ENCODE data around the gene PRR36. TPM values are rescaled to one million over a fixed set of nuclear protein-coding genes. Genes with fewer than 3 reads are reported as not detected.

PRR36 gene
- total and polyA plus RNA-seq, 11 donors, result 0.01 to 0.27 (median 0.08) TPM; not detected in 4

- no peak overlapping the region for H3K27ac ChIP-seq
- no peaks in the 10 kb centered on the region for H3K36me3 ChIP-seq
- H3K9me3 ChIP-seq, result no peaks in the 10 kb centered on the region
- peaks cover 0 to 7% (median 0%) of the 10 kb centered on the region in 12 donors for H3K4me1 ChIP-seq
- 73 to 78% (median 77%) methylated on average over 10 to 18 of the region's 18 CpGs for WGBS, 4 donors
- H3K27me3 ChIP-seq, result peaks cover 0 to 13% (median 6%) of the 10 kb centered on the region in 9 donors
- no peak overlapping the region for H3K4me3 ChIP-seq
- TF ChIP-seq CTCF (IDR thresholded peaks at IDR 0.05) (no peak), POLR2A (IDR thresholded peaks at IDR 0.05) (no peak)
- DNase-seq (no peak), ATAC-seq (no peak)
- intact Hi-C loops (cut with DNase I), result no loop called here
Measured at GRCh38 chr19:7879111-7879807, 5.1 kb upstream of the PRR36 start.

- 63 to 68% (median 66%) methylated on average over 6 of the region's 6 CpGs for WGBS, 4 donors
- Histone ChIP-seq H3K4me1 (peaks cover 0 to 21% (median 4%) of the 10 kb centered on the region in 12 donors), H3K4me3 (no peak overlapping the region), H3K9me3 (no peaks in the 10 kb centered on the region), H3K27me3 (peaks cover 8 to 32% (median 21%) of the 10 kb centered on the region in 9 donors), H3K36me3 (no peaks in the 10 kb centered on the region), H3K27ac (no peak overlapping the region)
- DNase-seq, result no peak
- TF ChIP-seq POLR2A (IDR thresholded peaks at IDR 0.05) (no peak), CTCF (IDR thresholded peaks at IDR 0.05) (no peak)
- intact Hi-C loops (cut with DNase I), result no loop called here
- no peak for ATAC-seq
Measured at GRCh38 chr19:7877249-7877836, 3.2 kb upstream of the PRR36 start.

GRCh38 chr19:7874897-7875273 lies 695 bp upstream of the PRR36 start:
- Histone ChIP-seq H3K36me3 (no peaks in the 10 kb centered on the region), H3K9me3 (no peaks in the 10 kb centered on the region), H3K4me1 (peaks cover 0 to 39% (median 8%) of the 10 kb centered on the region in 12 donors), H3K4me3 (peak overlapping the region in 9 of 12 donors; percentile 25 to 56 (median 41)), H3K27ac (no peak overlapping the region), H3K27me3 (peaks cover 10 to 35% (median 25%) of the 10 kb centered on the region in 9 donors)
- ATAC-seq (no peak), DNase-seq (no peak)
- TF ChIP-seq CTCF (IDR thresholded peaks at IDR 0.05) (no peak), POLR2A (IDR thresholded peaks at IDR 0.05) (no peak)
- WGBS, 4 donors, result 41 to 50% (median 45%) methylated on average over 11 to 12 of the region's 12 CpGs
- intact Hi-C loops (cut with DNase I), result no loop called here

DNA sequence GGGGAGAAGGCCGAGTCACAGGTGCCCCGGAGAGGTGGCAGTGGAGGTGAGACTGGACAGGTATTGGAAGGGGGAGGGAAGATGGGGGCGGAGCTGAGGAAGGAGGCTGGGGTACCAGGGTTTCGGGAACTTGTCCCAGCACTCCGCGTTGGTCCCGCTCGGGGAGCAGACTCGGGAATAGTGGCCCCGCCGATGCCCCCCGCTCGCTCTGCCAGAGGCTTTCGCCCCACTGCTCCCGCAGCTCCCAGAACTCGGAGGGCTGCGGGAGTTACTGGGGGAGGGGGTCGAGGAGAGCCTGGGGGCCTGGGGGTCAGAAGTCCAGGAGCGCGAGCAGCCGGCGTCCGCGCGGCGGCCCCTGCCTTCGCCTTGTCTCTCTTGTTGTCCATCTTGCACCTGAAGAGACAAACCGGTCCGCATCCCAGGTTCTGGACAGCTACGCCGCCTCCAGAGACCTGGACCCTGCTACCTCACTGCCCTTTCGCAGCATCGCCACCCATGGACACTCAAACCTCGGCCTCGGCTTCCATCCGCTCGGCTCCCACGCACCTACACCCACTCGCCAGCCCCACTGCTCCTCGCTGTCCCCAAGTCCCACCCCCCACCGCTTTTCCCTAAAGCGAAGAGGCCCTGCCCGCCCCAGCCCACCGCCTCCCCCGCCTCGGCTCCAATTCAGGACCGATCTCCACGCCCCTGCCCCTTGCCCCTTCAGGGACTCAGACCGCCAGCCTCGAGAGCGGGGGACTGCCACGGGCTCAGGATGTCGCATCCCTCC lies 700 bp downstream of the PRR36 start:
- no peaks in the 10 kb centered on the region for H3K9me3 ChIP-seq
- H3K4me3 ChIP-seq, result peak overlapping the region in 11 of 12 donors; percentile 13 to 56 (median 41)
- H3K36me3 ChIP-seq, result no peaks in the 10 kb centered on the region
- H3K4me1 ChIP-seq, result peaks cover 4 to 53% (median 18%) of the 10 kb centered on the region in 12 donors
- 12 to 18% (median 14%) methylated on average over 32 to 53 of the region's 53 CpGs for WGBS, 4 donors
- H3K27me3 ChIP-seq, result peaks cover 10 to 38% (median 25%) of the 10 kb centered on the region in 9 donors
- TF ChIP-seq POLR2A (IDR thresholded peaks at IDR 0.05) (no peak), CTCF (IDR thresholded peaks at IDR 0.05) (no peak)
- ATAC-seq (no peak), DNase-seq (no peak)
- intact Hi-C loops (cut with DNase I), result no loop called here
- H3K27ac ChIP-seq, result no peak overlapping the region
